ENCODE results near the gene TSHZ2.
"Not testable (repeated sequence)": the region's sequence is repeated elsewhere in the genome, so short reads cannot be mapped to it uniquely, and the experiment has no call there.

Gene TSHZ2

DNA sequence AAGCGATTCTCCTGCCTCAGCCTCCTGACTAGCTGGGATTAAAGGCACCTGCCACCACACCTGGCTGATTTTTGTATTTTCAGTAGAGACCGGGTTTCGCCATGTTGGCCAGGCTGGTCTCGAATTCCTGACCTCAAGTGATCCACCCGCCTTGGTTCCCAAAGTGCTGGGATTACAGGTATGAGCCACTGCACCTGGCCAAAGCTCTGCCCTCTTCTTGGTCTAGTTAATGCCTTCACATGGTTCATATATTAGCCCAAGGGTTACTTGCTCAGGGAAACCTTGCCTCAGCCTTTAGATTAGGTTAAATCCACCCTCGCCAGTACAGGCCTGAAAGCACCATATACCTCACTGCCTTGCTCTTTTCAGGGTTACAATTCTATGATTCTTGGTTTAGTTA is 26.1 kb downstream of the TSHZ2 start:
- no peak for DNase-seq (ENCODE audit: low spot score)

DNA sequence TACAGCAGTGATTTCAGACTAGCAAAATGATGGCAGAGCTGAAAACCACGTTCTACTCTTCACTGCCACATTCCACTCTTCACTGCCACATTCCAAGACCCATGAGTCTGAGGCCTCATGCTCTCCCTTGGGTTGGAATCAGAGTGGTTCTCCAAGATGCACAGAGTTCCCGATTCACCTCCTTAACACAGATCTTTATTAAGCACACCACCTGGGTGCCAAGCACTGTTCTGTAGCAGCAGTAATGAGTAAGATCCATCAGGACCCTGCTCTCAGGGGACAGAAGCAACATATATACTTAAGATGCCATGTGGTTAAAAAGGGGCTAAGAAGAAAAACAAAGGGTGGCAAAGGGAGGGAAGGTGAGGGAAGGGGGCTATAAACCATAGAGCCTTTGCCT is 26.9 kb downstream of the TSHZ2 start:
- no peak for DNase-seq (ENCODE audit: low spot score)

DNA sequence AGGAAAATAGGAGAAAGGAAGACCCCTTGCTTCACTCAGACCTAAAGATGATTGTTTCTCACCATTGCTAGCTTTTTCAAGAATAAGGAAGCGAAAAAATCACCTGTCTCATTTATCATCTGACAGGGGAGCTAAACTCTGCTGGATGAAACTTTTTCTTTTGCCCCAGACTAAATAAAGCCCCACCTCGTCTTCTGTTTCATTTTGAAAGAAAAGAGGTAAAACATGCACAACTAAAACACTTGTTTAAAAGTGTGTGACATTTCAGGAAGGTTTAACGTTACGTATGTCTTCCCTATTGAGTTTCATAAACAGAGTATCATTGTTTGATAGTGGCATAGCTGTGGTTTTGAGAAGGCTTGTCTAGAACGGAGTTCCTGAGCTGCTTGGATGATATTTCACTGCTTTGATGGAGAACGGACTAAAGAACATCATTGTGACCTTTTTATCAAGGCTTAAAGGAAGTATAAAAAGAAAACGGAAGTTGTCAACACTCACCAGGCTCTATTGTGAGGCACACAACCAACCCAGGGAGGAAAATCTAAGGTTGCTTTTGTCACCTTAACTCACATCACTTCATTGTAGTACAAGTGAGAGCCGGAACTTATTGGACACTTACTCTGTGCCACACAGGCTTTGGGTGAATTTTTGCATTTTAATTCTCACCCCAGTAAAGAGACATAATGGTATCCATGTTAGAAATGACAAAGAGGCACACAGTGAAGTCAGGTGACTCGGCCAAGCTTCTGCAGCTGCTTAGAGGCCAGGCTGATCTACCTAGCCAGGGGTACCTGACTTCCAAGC is 29.5 kb downstream of the TSHZ2 start:
- DNase-seq (ENCODE audit: low spot score), result peak; percentile 20

DNA sequence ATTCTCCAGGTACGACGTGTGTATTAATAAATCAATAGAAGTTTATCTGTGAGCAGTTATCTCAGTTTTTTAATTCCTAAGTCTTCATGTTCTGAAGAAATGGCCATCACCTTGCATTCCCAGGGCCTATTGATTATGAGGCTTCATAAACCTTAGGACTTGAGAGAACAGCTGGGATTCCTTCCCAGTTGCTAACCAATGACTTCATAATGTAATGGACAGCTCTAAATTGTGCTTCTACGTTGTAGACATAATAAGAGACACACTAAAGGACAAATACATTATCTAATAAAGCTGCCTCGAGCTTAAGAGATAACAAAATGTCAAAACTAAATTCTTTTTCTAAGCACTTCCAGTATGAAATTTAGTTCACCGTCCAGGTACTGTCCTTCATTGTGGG is 30.6 kb downstream of the TSHZ2 start:
- DNase-seq (ENCODE audit: low spot score), result no peak

DNA sequence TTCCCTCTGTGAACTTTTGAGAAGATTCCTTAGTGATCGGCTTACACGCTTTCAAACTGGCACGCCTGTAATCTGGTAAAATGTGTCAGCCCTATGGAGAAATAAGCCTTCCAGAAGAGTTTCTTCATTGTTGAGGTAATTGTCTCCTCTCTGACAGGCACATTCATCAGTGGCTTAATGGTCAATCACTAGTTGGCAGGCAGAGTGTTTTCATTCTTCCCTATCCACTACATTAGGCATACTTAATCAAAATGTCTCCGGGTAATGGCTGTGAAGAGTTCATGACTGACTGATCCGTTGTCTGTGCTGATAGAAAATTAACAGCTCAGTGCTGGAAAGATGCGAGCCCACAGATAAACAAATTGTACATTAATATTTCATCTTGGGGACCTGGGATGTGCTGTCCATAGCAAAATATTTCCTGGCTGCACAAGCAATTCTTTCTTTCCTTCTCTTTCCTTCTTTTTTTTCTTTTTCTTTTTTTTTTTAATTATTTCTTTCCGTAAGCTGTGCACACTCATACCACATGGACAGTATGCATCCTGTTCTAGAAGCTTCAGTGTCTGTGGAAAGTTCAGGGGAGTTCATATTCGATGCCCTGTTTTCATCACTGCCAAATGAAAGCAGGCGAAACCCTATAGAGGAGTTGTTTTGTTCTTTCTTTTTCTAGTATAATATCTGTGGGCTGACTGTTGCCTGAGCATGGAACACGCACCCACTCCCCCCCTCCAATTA is 31.4 kb downstream of the TSHZ2 start:
- no peak for DNase-seq (ENCODE audit: low spot score)

DNA sequence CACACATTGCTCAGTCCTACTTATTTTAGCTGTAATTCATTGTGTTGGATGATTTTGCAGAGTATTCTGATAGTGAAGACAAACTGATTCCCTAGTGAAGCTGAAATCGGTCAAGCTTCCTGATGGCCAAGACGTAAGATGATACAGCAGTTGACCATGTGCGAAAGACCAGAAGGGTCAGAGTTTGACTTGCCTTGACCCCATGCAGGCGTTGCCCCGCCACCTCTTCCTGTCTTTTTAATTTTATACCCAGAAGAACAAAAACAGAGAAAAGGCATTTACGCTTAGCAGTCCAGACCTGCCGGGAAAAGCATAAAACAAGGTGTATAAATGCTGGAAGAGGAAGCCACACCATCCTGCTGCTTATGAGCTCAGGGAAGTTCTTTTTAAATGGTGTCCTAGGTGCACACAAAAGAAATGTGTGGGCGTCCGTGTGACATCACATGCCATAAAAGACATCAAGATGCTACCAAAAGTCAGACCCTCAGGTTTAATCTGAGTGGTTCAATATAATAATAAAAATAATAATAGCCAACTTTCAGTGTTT is 32.2 kb downstream of the TSHZ2 start:
- no peak for DNase-seq (ENCODE audit: low spot score)

DNA sequence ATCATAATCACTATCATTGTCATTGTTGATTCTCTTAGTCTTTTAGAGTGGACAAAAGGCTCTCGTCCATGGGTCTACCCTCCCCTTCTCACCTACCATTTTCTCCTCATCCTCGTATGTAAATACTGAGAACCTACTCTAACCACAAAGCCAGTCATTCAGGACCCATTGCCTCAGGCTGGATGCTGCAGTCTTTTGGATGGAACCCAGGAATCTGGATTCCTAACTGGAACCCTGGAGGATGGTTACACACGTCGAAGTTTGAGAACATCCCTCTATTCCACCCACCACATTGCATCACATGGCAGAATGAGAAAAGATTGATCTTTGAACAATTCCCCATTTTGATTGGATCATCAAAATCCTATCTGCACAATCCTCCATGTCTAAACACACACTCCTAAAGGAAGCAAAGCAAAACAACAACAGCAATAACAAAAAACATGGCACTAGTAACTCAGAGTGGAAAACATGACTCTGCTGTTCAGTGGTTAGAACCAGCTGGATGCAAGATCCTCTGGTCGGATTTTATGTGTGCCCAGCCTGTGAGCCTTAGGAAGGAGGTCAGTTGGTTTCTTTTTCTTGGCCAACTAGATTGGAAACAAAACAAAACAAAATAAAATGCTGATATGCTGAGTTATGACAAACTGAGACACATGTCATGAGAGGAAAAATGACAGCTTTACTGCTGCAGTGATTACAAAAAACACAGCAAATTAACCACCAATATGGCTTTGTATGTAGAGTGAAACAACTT is 38.0 kb downstream of the TSHZ2 start:
- no peak for DNase-seq (ENCODE audit: low spot score)

DNA sequence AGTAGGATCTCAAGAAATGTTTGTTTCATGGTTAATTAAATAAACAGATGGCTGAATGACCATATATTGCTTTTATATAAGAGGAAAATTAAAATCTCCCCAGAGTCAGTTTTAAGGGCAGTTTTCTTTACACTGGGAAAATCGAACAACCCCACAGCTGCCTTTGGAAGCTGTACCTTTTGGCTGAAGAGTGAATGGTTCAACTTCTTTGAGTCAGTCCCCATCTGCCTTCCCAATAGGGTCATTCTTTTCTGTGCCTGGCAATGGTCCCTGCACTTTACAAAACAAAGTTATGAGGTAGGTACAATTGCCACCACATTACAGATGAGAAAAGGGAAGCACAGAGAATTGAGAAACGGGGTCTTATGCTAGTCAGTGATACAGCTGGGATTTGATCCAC is 39.5 kb downstream of the TSHZ2 start:
- DNase-seq (ENCODE audit: low spot score), result no peak

DNA sequence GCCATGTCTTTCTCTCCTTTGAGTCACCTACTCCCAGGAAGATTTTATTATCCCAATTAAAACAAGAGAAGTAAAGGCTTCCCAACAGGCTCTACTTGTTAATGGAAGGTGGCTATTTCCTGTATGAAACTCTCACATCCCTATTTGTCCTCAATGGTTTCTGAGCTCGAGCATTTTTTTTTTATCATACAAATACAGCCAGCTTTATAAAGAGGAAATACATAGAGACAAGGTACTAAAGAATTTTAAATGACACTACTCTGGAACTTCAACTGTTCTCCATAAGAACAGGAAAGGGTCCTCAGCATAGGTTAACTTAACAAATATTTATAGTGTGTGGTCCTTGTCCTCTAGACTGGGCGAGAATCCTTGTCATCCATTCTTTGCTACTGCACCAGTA is 41.0 kb downstream of the TSHZ2 start:
- no peak for DNase-seq (ENCODE audit: low spot score)

DNA sequence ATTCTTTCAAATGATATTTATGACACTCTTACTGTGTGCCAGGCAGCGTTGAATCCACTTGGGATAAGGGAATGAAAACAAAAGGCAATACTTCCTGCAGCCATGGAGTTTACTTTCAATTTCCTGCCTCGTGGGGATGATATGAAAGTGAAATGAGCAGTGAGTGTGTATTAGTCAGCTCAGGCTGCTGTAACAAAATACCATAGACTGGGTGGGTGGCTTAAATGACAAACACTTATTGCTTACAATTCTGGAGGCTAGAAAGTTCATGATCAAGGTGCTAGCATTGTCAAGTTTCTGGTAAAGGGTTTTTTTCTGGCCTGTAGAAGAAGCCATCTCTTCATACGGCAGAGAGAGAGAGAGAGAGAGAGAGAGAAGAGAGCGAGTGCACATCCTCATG is 41.7 kb downstream of the TSHZ2 start:
- no peak for DNase-seq (ENCODE audit: low spot score)

DNA sequence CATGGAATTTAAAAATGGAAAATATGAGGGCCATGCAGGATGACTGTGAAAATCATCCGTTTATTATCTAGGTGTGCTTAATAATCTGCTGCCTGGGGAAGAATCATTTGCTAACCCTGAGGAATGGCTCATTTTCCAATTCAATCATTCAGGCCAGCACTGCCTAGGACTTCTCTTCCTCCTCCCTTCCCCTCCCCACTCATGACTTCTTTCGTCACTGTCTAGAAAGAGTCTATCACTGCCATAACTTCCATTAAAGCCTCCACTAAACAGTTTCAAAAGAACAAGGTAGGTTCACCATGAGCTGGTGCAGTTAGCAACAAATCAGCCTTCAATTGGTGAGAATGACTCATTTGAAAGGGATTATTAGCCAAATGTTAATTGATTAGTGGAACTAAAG is 43.9 kb downstream of the TSHZ2 start:
- DNase-seq (ENCODE audit: low spot score), result no peak

DNA sequence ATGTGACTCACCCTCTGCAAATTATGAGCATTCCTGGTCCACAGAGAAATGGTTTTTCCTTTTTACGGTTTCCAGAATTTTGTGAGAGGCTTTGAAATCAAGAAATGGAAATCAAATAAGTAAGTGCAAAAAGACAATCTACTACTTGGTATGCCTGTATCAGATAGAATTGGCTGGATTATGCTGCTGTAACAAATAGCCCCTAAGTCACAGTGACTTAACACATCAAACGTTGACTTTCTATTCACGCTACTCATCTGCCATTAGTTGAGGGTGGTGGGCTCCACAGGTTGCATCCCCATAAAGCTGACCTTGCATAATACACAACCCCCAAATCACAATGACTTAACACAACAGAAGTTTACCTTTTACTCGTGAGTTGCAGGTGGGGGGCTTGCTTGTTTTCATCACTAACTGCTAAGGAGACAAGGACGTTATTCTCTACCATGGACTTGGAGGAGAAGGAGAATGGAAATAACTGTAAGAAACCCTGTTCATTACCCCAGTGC is 44.4 kb downstream of the TSHZ2 start:
- no peak for DNase-seq (ENCODE audit: low spot score)

DNA sequence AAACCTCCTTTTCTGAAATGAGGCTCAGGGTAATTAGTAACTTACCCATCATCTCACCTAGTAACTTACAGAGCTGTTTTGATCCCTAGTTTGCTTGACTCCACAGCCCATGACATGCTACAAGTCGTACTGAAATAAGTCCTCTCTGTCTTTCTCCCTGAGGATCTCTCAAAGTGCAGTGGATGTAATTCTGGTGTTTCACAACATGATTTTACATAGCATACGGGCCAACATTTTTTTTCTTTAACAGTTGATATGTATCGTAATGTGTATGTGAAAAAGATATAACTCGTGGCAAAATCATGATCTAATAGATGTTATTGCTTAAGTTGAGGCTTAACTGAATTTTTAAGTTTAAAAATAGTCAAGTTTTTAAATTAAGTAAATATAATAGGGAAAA is 45.0 kb downstream of the TSHZ2 start:
- no peak for DNase-seq (ENCODE audit: low spot score)

DNA sequence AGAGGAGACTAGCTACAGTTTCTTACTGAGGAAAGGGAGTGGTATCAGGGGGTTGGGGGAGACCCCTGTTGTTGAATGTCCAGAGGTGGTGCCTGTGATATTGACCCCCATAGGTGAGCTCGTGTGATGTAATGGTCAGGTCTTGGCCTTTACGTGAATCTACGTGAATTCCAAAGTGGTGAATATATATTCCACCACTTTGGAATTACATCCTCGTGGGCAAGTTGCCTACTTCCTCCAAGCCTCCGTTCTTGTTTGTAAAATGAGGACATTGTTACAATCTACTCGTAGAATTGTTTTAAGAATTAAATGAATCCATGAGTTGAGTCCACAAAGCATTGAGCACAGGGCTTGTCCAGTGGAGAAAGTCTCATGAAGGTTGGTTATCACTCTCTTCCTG is 47.3 kb downstream of the TSHZ2 start:
- DNase-seq (ENCODE audit: low spot score), result no peak

DNA sequence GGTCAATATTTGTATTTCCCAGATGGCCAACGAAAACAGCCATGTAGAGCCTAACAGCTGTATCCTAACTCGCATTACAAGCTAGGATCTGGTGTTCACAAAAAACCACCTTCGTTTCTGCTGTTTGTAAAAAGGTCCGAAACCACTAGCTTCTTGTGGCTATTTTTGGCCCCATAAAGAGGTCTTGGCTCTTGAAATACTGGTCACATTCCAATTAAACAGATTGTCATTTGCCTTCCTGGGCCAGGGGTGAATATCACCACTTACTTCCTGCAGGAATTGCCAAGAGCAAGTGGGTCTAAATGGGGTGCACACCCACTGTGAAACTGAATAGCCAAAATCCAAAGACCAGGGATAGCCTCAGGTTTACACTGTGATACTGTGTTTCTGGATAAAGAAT is 48.2 kb downstream of the TSHZ2 start:
- no peak for DNase-seq (ENCODE audit: low spot score)

DNA sequence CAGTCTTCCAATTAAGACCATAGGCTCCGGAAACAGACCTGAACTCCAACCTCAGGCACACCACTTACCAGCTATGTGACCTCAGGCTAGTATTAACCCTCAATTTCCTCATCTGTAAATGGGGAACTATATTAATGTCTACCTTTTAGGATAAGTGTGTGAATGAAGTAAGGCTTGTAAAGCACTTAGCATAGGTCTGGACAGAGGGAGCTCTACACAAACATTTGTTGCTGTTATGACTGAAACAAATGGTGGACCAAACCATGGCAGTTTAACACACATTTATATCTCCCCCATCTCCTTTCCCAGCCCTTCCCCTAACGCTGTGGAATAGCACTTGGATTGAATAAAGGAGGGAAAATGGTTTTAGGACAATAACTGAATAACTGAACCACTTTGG is 48.7 kb downstream of the TSHZ2 start:
- DNase-seq (ENCODE audit: low spot score), result no peak

DNA sequence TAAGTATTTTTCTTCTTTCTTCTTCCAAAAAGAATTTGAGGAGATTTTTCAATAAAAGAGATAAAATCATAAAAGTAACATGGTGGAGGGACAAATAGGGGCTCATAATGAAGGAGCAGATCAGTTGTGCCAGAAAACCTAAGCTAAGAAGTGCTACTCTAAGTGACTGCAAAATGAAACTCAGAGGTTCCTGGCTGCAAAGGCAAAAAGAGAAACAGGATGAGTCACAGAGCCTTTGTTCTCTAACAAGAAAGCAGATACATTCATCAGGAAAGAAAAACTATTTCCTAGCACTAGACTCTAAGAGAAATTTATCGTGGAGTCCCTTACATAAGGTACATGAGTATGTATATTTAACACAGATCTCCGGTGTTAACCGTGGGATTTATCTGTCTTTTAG is 49.8 kb downstream of the TSHZ2 start:
- DNase-seq (ENCODE audit: low spot score), result no peak

DNA sequence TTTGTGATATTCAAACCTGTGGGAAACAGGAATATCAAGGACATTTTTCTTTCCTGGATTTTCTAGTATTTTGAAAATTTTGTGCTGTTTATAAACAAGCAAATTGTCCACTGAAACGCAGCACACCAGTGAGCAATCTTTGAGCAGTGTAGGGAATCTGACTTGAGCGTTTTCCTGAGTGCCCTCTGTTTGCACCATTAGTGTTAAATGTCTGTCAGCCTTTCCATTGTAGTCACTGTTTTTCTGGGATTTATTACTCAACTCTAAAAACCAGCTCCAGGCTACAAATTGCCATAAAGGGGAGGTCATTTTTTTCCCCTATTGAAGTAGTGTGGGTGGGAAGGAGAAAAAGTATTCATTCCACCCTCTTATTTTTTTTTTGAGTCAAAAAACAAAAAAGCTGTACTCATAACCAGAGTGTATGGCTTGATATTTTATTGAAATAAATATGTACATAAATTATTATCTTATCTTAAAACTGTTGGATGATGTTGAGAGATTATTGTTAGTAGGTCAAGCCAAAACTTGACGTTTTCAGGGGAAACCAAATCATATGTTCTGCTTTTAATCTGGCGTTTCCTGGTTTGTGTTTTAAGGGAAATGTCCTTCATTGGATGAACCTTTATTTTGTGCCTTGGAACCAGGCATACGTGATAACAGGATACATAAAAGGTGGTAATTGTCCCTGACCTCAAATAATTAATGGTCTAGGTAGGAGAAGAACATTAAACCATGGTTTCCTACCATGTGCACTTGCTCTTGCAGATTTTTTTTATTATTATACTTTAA is 51.8 kb downstream of the TSHZ2 start:
- no peak for DNase-seq (ENCODE audit: low spot score)

DNA sequence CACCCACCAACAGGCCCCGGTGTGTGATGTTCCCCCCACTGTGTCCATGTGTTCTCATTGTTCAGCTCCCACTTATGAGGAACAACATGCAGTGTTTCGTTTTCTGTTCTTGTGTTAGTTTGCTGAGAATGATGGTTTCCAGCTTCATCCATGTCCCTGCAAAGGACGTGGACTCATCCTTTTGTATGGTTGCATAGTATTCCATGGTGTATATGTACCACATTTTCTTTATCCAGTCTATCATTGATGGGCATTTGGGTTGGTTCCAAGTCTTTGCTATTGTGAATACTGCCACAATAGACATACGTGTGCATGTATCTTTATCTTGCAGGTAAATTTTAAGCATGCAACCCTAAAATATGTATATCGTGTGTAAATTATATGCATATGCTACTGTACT is 52.5 kb downstream of the TSHZ2 start:
- not testable (repeated sequence) for DNase-seq (ENCODE audit: low spot score)

DNA sequence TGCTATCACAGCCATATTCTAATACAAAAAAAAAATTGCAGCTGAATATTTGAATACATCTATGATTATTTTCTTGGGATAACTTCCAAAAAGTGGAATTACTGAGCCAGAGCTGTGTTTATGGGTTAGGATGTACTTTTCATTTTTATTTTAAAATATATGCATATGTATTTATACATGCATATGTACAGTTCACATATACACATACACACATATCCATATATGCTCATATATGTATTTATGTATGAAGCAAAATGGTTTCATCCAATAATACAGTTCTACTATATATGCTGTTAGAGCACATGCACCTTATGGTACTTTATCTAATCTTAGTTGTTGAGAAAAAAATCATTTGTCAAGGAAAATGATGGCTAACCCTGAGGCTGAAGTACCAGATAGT is 54.9 kb downstream of the TSHZ2 start:
- no peak for DNase-seq (ENCODE audit: low spot score)

DNA sequence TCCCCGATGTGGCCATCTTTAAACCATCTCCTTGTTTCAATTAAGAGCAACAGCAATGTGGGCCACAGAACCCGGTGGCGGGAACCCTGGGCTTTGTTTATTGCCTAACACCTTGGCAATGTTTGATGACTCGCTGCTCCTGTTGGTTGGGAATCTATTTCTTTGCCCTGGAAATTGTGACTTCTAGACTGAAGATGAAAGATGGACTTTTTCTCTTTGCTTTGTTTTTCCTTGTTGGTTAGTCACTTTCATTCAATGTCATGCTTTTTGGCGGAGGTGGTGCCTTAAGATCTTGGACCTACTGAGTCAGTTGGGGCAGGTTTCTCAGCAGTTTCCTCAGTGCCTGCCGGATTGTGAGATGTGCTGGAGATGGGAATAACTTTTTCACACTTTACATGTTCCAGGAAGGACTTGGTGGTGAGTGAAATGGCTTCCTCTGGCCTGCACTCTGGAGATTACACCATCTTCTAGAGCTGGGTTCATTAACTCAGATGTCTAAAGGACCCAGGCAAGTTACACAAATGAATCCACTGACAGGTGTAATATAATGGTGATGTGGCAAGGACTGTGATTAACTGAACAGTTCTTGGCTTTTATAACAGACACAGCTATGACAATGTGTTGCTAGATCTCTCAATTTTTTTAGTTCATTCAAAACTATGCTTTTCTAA is 56.3 kb downstream of the TSHZ2 start:
- no peak for DNase-seq (ENCODE audit: low spot score)

Data from germinal center (tissue), 1 donor.